ENCODE results near the gene TFAP2C.
"Not testable (repeated sequence)": the region's sequence is repeated elsewhere in the genome, so short reads cannot be mapped to it uniquely, and the experiment has no call there.

The TFAP2C gene

GRCh38 chr20:56616716-56617115, 12.4 kb upstream of the TFAP2C start:
- no peaks in the 10 kb centered on the region for H3K27me3 ChIP-seq (ENCODE audit: control insufficient read depth, insufficient read depth, low read length)
- peaks cover 3% of the 10 kb centered on the region; the same call in 1 of the 2 replicates for H3K4me1 ChIP-seq (ENCODE audit: control insufficient read depth, insufficient read depth, low read length)
- H3K9me3 ChIP-seq (ENCODE audit: control insufficient read depth, insufficient read depth, low read depth, low read length), result no peaks in the 10 kb centered on the region
- H3K9ac ChIP-seq (ENCODE audit: low read length), result no peak overlapping the region
- no peaks in the 10 kb centered on the region for H3K36me3 ChIP-seq (ENCODE audit: control insufficient read depth, insufficient read depth, low read length)
- H3K4me3 ChIP-seq (ENCODE audit: low read depth, low read length), result no peak overlapping the region
- H3K27ac ChIP-seq (ENCODE audit: low read depth, low read length), result no peak overlapping the region

GRCh38 chr20:56617489-56617888, 11.6 kb upstream of the TFAP2C start:
- H3K4me3 ChIP-seq (ENCODE audit: low read depth, low read length), result no peak overlapping the region
- no peaks in the 10 kb centered on the region for H3K36me3 ChIP-seq (ENCODE audit: control insufficient read depth, insufficient read depth, low read length)
- H3K27ac ChIP-seq (ENCODE audit: low read depth, low read length), result no peak overlapping the region
- H3K9me3 ChIP-seq (ENCODE audit: control insufficient read depth, insufficient read depth, low read depth, low read length), result no peaks in the 10 kb centered on the region
- H3K9ac ChIP-seq (ENCODE audit: low read length), result no peak overlapping the region
- no peaks in the 10 kb centered on the region for H3K27me3 ChIP-seq (ENCODE audit: control insufficient read depth, insufficient read depth, low read length)
- H3K4me1 ChIP-seq (ENCODE audit: control insufficient read depth, insufficient read depth, low read length), result peaks cover 3% of the 10 kb centered on the region; the same call in 1 of the 2 replicates

GRCh38 chr20:56621730-56622129, 7.4 kb upstream of the TFAP2C start:
- Histone ChIP-seq H3K9me3 (ENCODE audit: control insufficient read depth, insufficient read depth, low read depth, low read length) (no peaks in the 10 kb centered on the region), H3K27ac (ENCODE audit: low read depth, low read length) (no peak overlapping the region), H3K27me3 (ENCODE audit: control insufficient read depth, insufficient read depth, low read length) (peaks cover 27% of the 10 kb centered on the region), H3K4me3 (ENCODE audit: low read depth, low read length) (no peak overlapping the region), H3K4me1 (ENCODE audit: control insufficient read depth, insufficient read depth, low read length) (peaks cover 19% of the 10 kb centered on the region), H3K36me3 (ENCODE audit: control insufficient read depth, insufficient read depth, low read length) (no peaks in the 10 kb centered on the region), H3K9ac (ENCODE audit: low read length) (no peak overlapping the region)

GRCh38 chr20:56623930-56624329, 5.2 kb upstream of the TFAP2C start:
- Histone ChIP-seq H3K27me3 (ENCODE audit: control insufficient read depth, insufficient read depth, low read length) (peaks cover 49% of the 10 kb centered on the region), H3K4me3 (ENCODE audit: low read depth, low read length) (peak overlapping the region; percentile 95), H3K4me1 (ENCODE audit: control insufficient read depth, insufficient read depth, low read length) (peaks cover 31% of the 10 kb centered on the region)
- not testable (repeated sequence) for H3K9ac ChIP-seq (ENCODE audit: low read length); H3K36me3 ChIP-seq (ENCODE audit: control insufficient read depth, insufficient read depth, low read length); H3K27ac ChIP-seq (ENCODE audit: low read depth, low read length); H3K9me3 ChIP-seq (ENCODE audit: control insufficient read depth, insufficient read depth, low read depth, low read length)

- no peak overlapping the region; the same call in 1 of the 2 replicates for H3K27ac ChIP-seq (ENCODE audit: low read depth, low read length)
- H3K27me3 ChIP-seq (ENCODE audit: control insufficient read depth, insufficient read depth, low read length), result peaks cover 58% of the 10 kb centered on the region
- peak overlapping the region; percentile 95 for H3K4me3 ChIP-seq (ENCODE audit: low read depth, low read length)
- peaks cover 31% of the 10 kb centered on the region for H3K4me1 ChIP-seq (ENCODE audit: control insufficient read depth, insufficient read depth, low read length)
- no peaks in the 10 kb centered on the region for H3K9me3 ChIP-seq (ENCODE audit: control insufficient read depth, insufficient read depth, low read depth, low read length)
- H3K36me3 ChIP-seq (ENCODE audit: control insufficient read depth, insufficient read depth, low read length), result no peaks in the 10 kb centered on the region
- peak overlapping the region; percentile 74 for H3K9ac ChIP-seq (ENCODE audit: low read length)
Observed at GRCh38 chr20:56624786-56625681, 4.1 kb upstream of the TFAP2C start.

- Histone ChIP-seq H3K4me1 (ENCODE audit: control insufficient read depth, insufficient read depth, low read length) (peaks cover 31% of the 10 kb centered on the region), H3K9me3 (ENCODE audit: control insufficient read depth, insufficient read depth, low read depth, low read length) (no peaks in the 10 kb centered on the region), H3K27me3 (ENCODE audit: control insufficient read depth, insufficient read depth, low read length) (peaks cover 61% of the 10 kb centered on the region), H3K4me3 (ENCODE audit: low read depth, low read length) (peak overlapping the region; percentile 95), H3K9ac (ENCODE audit: low read length) (peak overlapping the region; percentile 74), H3K27ac (ENCODE audit: low read depth, low read length) (no peak overlapping the region), H3K36me3 (ENCODE audit: control insufficient read depth, insufficient read depth, low read length) (no peaks in the 10 kb centered on the region)
Observed at GRCh38 chr20:56625837-56626236, 3.3 kb upstream of the TFAP2C start.

GRCh38 chr20:56626367-56627121, 2.6 kb upstream of the TFAP2C start:
- peaks cover 1% of the 10 kb centered on the region for H3K36me3 ChIP-seq (ENCODE audit: control insufficient read depth, insufficient read depth, low read length)
- H3K27me3 ChIP-seq (ENCODE audit: control insufficient read depth, insufficient read depth, low read length), result peaks cover 67% of the 10 kb centered on the region
- H3K27ac ChIP-seq (ENCODE audit: low read depth, low read length), result no peak overlapping the region
- H3K4me1 ChIP-seq (ENCODE audit: control insufficient read depth, insufficient read depth, low read length), result peaks cover 32% of the 10 kb centered on the region
- H3K9ac ChIP-seq (ENCODE audit: low read length), result peak overlapping the region; percentile 74
- H3K9me3 ChIP-seq (ENCODE audit: control insufficient read depth, insufficient read depth, low read depth, low read length), result no peaks in the 10 kb centered on the region
- peak overlapping the region; percentile 95 for H3K4me3 ChIP-seq (ENCODE audit: low read depth, low read length)

- H3K27me3 ChIP-seq (ENCODE audit: control insufficient read depth, insufficient read depth, low read length), result peaks cover 76% of the 10 kb centered on the region
- H3K9ac ChIP-seq (ENCODE audit: low read length), result peak overlapping the region; percentile 74
- H3K27ac ChIP-seq (ENCODE audit: low read depth, low read length), result no peak overlapping the region
- peak overlapping the region; percentile 95 for H3K4me3 ChIP-seq (ENCODE audit: low read depth, low read length)
- peaks cover 35% of the 10 kb centered on the region for H3K4me1 ChIP-seq (ENCODE audit: control insufficient read depth, insufficient read depth, low read length)
- H3K36me3 ChIP-seq (ENCODE audit: control insufficient read depth, insufficient read depth, low read length), result peaks cover 10% of the 10 kb centered on the region
- H3K9me3 ChIP-seq (ENCODE audit: control insufficient read depth, insufficient read depth, low read depth, low read length), result no peaks in the 10 kb centered on the region
Observed at GRCh38 chr20:56627122-56628014, 1.7 kb upstream of the TFAP2C start.

- Histone ChIP-seq H3K4me1 (ENCODE audit: control insufficient read depth, insufficient read depth, low read length) (peaks cover 36% of the 10 kb centered on the region), H3K36me3 (ENCODE audit: control insufficient read depth, insufficient read depth, low read length) (peaks cover 13% of the 10 kb centered on the region), H3K9me3 (ENCODE audit: control insufficient read depth, insufficient read depth, low read depth, low read length) (no peaks in the 10 kb centered on the region), H3K27ac (ENCODE audit: low read depth, low read length) (no peak overlapping the region), H3K4me3 (ENCODE audit: low read depth, low read length) (peak overlapping the region; percentile 95), H3K9ac (ENCODE audit: low read length) (peak overlapping the region; percentile 9), H3K27me3 (ENCODE audit: control insufficient read depth, insufficient read depth, low read length) (peaks cover 76% of the 10 kb centered on the region)
Observed at GRCh38 chr20:56628015-56628872, 862 bp upstream of the TFAP2C start.

Measured in HUES6 (cell line).